ENCODE results near the gene MYOG. TPM values are rescaled to one million over a fixed set of nuclear protein-coding genes. Genes with fewer than 3 reads are reported as not detected.

MYOG gene
- total RNA-seq, 1 donor from 2014 or later = not detected

GRCh38 chr1:203040513-203041275 lies 45.1 kb downstream of the MYOG start:
- intact Hi-C loops (cut with micrococcal nuclease) = no loop called here
- no peak overlapping the region for H3K27ac Mint-ChIP-seq
- CTCF ChIA-PET = interaction anchor here (0.7 to 3.3 kb wide), 11 partner anchors 7 to 447 kb away, joined by 3 to 81 read pairs (median 6); partner anchors contain the start of gene PPFIA4
- H3K36me3 Mint-ChIP-seq (ENCODE audit: low read depth) = no peaks in the 10 kb centered on the region
- H3K27me3 Mint-ChIP-seq = peaks cover 15% of the 10 kb centered on the region
- H3K9me3 Mint-ChIP-seq = no peaks in the 10 kb centered on the region
- no peak for ATAC-seq (ENCODE audit: low read depth)
- TF ChIP-seq CTCF (IDR thresholded peaks at IDR 0.05) = no peak
- POLR2A ChIA-PET = no interaction called here
- H3K4me1 Mint-ChIP-seq = peaks cover 3% of the 10 kb centered on the region
- no peak overlapping the region for H3K4me3 Mint-ChIP-seq
- DNase-seq = no peak

- ATAC-seq (ENCODE audit: low read depth) (no peak), DNase-seq (no peak)
- Mint-ChIP-seq H3K4me3 (no peak overlapping the region), H3K27me3 (peaks cover 15% of the 10 kb centered on the region), H3K4me1 (peaks cover 3% of the 10 kb centered on the region), H3K27ac (no peak overlapping the region), H3K36me3 (ENCODE audit: low read depth) (no peaks in the 10 kb centered on the region), H3K9me3 (no peaks in the 10 kb centered on the region)
- CTCF ChIA-PET = interaction anchor here (0.6 to 3.3 kb wide), 27 partner anchors 8 to 662 kb away, joined by 3 to 81 read pairs (median 4); partner anchors contain the start of gene PPFIA4
- intact Hi-C loops (cut with micrococcal nuclease) = loop anchor here (1.0 to 2.0 kb wide), 4 partner anchors 132 to 447 kb away; no protein-coding TSS in a partner anchor
- TF ChIP-seq CTCF (IDR thresholded peaks at IDR 0.05) = peak; percentile 17
- POLR2A ChIA-PET = no interaction called here
Observed at GRCh38 chr1:203039609-203040512, 46.0 kb downstream of the MYOG start.

GRCh38 chr1:203038891-203039608 lies 46.8 kb downstream of the MYOG start:
- ATAC-seq (ENCODE audit: low read depth) = peak; percentile 96
- Mint-ChIP-seq H3K4me1 (peaks cover 3% of the 10 kb centered on the region), H3K9me3 (no peaks in the 10 kb centered on the region), H3K27ac (no peak overlapping the region), H3K4me3 (no peak overlapping the region), H3K27me3 (peaks cover 12% of the 10 kb centered on the region), H3K36me3 (ENCODE audit: low read depth) (no peaks in the 10 kb centered on the region)
- intact Hi-C loops (cut with micrococcal nuclease) = loop anchor here (1.0 to 2.0 kb wide), 4 partner anchors 133 to 448 kb away; no protein-coding TSS in a partner anchor
- ChIA-PET POLR2A (no interaction called here), CTCF (interaction anchor here (0.6 to 3.3 kb wide), 27 partner anchors 9 to 663 kb away, joined by 3 to 81 read pairs (median 4); partner anchors contain the start of gene PPFIA4)
- DNase-seq = peak; percentile 43
- TF ChIP-seq CTCF (IDR thresholded peaks at IDR 0.05) = peak; percentile 95

- Mint-ChIP-seq H3K36me3 (ENCODE audit: low read depth) (no peaks in the 10 kb centered on the region), H3K4me1 (peaks cover 3% of the 10 kb centered on the region), H3K9me3 (no peaks in the 10 kb centered on the region), H3K4me3 (no peak overlapping the region), H3K27ac (no peak overlapping the region), H3K27me3 (peaks cover 12% of the 10 kb centered on the region)
- intact Hi-C loops (cut with micrococcal nuclease) = loop anchor here (2.0 kb wide), 2 partner anchors 303 to 449 kb away; no protein-coding TSS in a partner anchor
- CTCF ChIA-PET = interaction anchor here (1.0 to 3.3 kb wide), 5 partner anchors 10 to 187 kb away, joined by 3 to 81 read pairs (median 5); no protein-coding TSS in a partner anchor
- no peak for TF ChIP-seq CTCF (IDR thresholded peaks at IDR 0.05)
- ATAC-seq (ENCODE audit: low read depth) (no peak), DNase-seq (no peak)
- POLR2A ChIA-PET = no interaction called here
Observed at GRCh38 chr1:203038217-203038741, 47.5 kb downstream of the MYOG start.

All from activated B cell treated with CpG ODN at 0.5 μM for 24 hours (primary cell).